Esophagus squamous epithelium (tissue), 5 donors: ENCODE data around the gene TMEM234. TPM values are rescaled to one million over a fixed set of nuclear protein-coding genes. Genes with fewer than 3 reads are reported as not detected.

Experiments used
- DNase-seq: peaks from one replicate; lab custom pipeline; 2025; lab: John Stamatoyannopoulos, UW
- H3K27ac ChIP-seq, 4 donors: fragments of 200-600 bp; sonication (generic); one replicate each; pipeline ENCODE4 v1.5.1; 2016 to 2019; ENCODE audit warnings: mild to moderate bottlenecking in 1 of 4
- H3K27me3 ChIP-seq, 4 donors: fragments of 200-600 bp; sonication (generic); 1 replicate in 3 of 4; 2 replicates in 1 of 4; pipeline versions ENCODE4 v1.5.1 to v1.6.0; 2017 to 2021; ENCODE audit warnings: antibody characterized with exemption in 1 of 4
- H3K36me3 ChIP-seq, 3 donors: fragments of 200-600 bp; sonication (generic); one replicate each; pipeline ENCODE4 v1.5.1; 2016 to 2019
- H3K4me1 ChIP-seq, 3 donors: fragments of 200-600 bp; sonication (generic); one replicate each; pipeline ENCODE4 v1.5.1; 2017 to 2019
- H3K4me3 ChIP-seq, 4 donors: fragments of 200-600 bp; sonication (generic); 1 replicate in 3 of 4; 2 replicates in 1 of 4; pipeline ENCODE4 v1.5.1; 2016 to 2019; ENCODE audit warnings: mild to moderate bottlenecking in 2 of 4, moderate library complexity in 1 of 4
- H3K9me3 ChIP-seq, 3 donors: fragments of 200-600 bp; sonication (generic); one replicate each; pipeline ENCODE4 v1.5.1; 2016 to 2019
- POLR2A ChIP-seq, 4 donors: fragments of 450-650 bp; IDR thresholded peaks; one replicate each; pipeline ENCODE4 v1.6.1; 2017; ENCODE audit warnings: antibody characterized with exemption in 4 of 4, mild to moderate bottlenecking in 4 of 4, moderate library complexity in 3 of 4
- WGBS, 2 donors: methylation state at CpG; one replicate each; pipeline ENCODE4 v1.1.5; 2018; 5-methylcytosine and 5-hydroxymethylcytosine counted together
- intact Hi-C: fragments of 100-400 bp; cut with DNase I; formaldehyde crosslinking; loops from one replicate; pipeline ENCODE4 v1.15.0; 2022
- total RNA-seq, 4 donors: library from RNA; depleted of rRNA; stranded (reverse); fragments of >200 nt; gene quantifications; one replicate each; pipeline ENCODE4 v1.1.0, GENCODE V29; 2016
- TF ChIP-seq, protein P1 (sequence below), 6 experiments: fragments of 450-650 bp in 4 of 6; fragments of 200-600 bp in 2 of 6; sonication (generic) in 2 of 6; IDR thresholded peaks; one replicate each; pipeline ENCODE4 v1.5.1; 2016 to 2019; ENCODE audit warnings: antibody characterized with exemption in 6 of 6, mild to moderate bottlenecking in 4 of 6, moderate library complexity in 4 of 6
- donor health status: DM: yes; HTN: yes; CAD: no.

The TMEM234 gene
- total RNA-seq, 4 donors from 2014 or later, result 6.4 to 11.1 (median 9.4) TPM

DNA sequence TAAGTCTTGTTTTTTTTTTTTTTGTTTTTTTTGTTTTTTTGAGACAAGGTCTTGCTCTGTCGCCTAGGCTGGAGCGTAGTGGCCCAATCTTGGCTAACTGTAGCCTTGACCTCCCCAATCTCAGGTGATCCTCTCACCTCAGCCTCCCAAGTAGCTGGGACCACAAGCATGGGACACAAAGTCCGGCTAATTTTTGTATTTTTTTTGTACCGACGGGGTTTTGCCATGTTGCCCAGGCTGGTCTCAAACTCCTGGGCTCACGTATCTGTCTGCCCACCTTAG, 35.0 kb upstream of the TMEM234 start:
- Histone ChIP-seq H3K4me3 (no peak overlapping the region), H3K9me3 (no peaks in the 10 kb centered on the region), H3K27me3 (no peaks in the 10 kb centered on the region), H3K36me3 (no peaks in the 10 kb centered on the region), H3K4me1 (no peaks in the 10 kb centered on the region), H3K27ac (no peak overlapping the region)
- no peak for DNase-seq
- no peak for TF ChIP-seq POLR2A (IDR thresholded peaks at IDR 0.05)
- TF ChIP-seq, protein P1, sequence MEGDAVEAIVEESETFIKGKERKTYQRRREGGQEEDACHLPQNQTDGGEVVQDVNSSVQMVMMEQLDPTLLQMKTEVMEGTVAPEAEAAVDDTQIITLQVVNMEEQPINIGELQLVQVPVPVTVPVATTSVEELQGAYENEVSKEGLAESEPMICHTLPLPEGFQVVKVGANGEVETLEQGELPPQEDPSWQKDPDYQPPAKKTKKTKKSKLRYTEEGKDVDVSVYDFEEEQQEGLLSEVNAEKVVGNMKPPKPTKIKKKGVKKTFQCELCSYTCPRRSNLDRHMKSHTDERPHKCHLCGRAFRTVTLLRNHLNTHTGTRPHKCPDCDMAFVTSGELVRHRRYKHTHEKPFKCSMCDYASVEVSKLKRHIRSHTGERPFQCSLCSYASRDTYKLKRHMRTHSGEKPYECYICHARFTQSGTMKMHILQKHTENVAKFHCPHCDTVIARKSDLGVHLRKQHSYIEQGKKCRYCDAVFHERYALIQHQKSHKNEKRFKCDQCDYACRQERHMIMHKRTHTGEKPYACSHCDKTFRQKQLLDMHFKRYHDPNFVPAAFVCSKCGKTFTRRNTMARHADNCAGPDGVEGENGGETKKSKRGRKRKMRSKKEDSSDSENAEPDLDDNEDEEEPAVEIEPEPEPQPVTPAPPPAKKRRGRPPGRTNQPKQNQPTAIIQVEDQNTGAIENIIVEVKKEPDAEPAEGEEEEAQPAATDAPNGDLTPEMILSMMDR (IDR thresholded peaks at IDR 0.05), result no peak
- 84 to 94% methylated on average over 4 to 5 of the region's 6 CpGs for WGBS, 2 donors
- intact Hi-C loops, result no loop called here

DNA sequence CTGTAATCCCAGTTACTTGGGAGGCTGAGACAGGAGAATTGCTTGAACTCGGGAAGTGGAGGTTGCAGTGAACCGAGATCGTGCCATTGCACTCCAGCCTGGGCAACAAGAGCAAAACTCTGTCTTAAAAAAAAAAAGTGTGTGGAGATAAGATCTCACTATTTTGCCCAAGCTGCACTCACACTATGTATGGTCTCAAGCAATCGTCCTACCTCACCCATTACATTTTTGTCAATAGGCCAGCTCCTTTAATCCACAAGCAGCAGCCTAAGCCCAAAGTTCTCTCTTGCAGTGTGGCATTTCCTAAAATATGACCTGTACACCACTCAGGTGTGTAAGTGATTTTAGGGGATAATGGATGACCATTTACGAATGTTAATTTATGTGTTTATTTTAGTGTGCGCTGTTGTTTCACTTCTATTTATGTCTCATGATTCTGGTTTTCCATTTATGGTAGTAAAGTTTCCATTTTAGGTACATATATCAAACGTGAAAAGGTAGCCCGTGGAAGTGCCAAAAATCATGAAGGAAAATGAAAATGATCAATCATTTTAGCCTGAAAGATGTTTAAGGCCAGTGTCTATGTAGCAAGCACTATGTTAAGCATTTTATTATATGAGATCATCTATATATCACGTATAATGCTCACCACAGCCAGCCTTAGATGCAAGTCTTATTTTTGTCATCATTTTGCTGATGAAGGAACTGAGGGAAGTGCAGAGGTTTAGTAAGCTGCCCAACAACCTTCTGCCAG, 34.5 kb upstream of the TMEM234 start:
- H3K4me3 ChIP-seq, result no peak overlapping the region

DNA sequence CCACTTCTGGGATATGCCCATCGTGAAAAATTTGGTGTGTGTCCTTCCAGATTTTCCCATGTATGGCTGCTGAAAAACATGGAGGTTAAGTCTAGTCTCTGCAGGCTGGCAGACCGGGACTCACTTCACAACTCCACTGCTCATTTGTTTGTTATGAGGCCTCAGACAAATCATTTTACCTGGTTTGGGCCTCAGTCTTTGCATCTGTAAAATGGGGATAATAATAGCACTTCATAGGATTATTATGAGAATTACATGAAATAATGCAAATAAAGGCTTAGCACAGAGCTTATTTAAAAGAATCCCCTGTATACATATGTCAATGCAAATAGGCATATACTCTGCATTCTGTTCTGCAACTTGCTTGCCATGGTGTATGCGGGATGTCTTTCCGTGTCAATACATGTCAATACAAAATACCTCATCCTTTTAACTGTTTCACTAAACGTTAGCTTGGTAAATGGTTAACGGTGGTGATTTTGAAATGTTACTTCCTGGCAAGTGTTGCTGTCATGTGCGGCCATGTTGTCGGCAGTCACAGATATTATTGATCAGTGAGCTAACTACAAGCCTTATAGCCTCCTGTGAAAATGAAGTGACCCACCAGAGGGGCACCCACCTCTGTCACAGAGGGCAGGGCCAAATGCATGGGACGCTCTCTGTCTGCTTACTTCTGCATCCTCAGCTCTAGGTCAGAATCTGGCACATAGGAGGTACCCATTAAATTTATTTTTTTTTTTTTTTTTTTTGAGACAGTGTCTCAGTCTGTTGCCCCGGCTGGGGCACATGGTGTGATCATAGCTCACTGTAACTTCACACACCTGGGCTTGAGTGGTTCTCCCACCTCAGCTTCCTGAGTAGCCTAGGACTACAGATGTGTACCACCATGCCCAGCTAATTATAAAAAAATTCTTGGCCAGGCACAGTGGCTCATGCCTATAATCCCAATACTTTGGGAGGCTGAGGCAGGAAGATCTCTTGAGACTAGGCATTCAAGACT, 33.2 kb upstream of the TMEM234 start:
- WGBS, 2 donors, result 72 to 77% methylated on average over 9 to 10 of the region's 10 CpGs
- peak overlapping the region in 1 of 4 donors; percentile 2 for H3K4me3 ChIP-seq

More for the DNA sequence above, 34.5 kb upstream of the TMEM234 start:
- Histone ChIP-seq H3K4me1 (peaks cover 0 to 3% (median 0%) of the 10 kb centered on the region in 3 donors), H3K27ac (no peak overlapping the region), H3K27me3 (no peaks in the 10 kb centered on the region), H3K9me3 (no peaks in the 10 kb centered on the region), H3K36me3 (no peaks in the 10 kb centered on the region)
- 69 to 74% methylated on average over 9 of the region's 9 CpGs for WGBS, 2 donors
- no peak for DNase-seq
- intact Hi-C loops, result no loop called here
- TF ChIP-seq, protein P1 (IDR thresholded peaks at IDR 0.05), result no peak
- no peak for TF ChIP-seq POLR2A (IDR thresholded peaks at IDR 0.05)

DNA sequence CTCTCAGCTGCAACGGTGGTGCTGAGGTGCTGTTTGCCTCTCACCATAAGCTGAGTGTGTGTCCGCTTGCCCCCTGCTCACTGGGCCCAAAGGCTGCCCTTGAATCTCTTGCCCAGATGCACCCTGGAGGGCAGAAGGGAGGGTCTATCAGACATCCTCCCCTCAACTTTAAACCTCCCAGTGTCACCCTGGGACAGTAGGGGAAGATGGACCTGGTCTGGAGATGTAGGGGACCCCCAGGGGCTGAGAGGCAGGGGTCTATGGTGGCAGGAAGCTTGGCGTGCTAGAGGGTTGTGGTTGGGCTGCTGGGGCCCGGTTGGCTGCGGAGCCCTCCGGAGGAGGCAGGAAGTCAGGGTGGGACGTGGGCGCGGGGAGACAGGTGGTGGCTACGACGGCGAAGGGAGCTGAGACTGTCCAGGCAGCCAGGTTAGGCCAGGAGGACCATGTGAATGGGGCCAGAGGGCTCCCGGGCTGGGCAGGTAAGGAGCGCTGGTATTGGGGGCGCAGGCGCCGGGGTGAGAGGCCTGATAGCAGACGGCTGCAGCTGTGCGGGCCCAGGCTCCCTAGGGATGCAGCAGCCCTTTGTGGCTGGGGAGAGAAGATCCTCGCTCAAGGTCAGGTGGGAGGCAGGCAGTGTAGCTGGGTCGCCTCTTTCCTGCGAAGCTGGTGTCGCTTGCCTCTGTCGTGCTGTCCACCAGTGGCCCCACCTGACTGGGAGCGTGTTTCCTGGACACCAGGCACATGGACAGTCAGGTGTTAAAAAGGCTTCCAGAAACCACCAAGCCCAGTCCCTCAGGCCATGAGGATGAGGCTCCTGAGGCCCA, 29.0 kb upstream of the TMEM234 start, which contains the start of gene LCK:
LCK (plus strand) TSS at position 373 of the 824 bp plus-strand sequence. CDS start 23,065 bp downstream, outside the sequence.
- Histone ChIP-seq H3K4me3 (peak within 1 kb of the TSS; percentile 9 to 49 (median 28)), H3K9me3 (no peaks in the 10 kb centered on the region), H3K4me1 (peaks cover 5 to 56% (median 32%) of the 10 kb centered on the region in 3 donors), H3K36me3 (no peaks in the 10 kb centered on the region), H3K27me3 (no peaks in the 10 kb centered on the region), H3K27ac (peak within 1 kb of the TSS; percentile 66 to 88 (median 74))
- intact Hi-C loops, result no loop called here
- 76 to 77% methylated on average over 6 to 19 of the region's 25 CpGs for WGBS, 2 donors
- TF ChIP-seq, protein P1 (IDR thresholded peaks at IDR 0.05), result no peak
- TF ChIP-seq POLR2A (IDR thresholded peaks at IDR 0.05), result no peak
- no peak for DNase-seq

More for the DNA sequence above, 33.2 kb upstream of the TMEM234 start:
- Histone ChIP-seq H3K4me1 (peaks cover 0 to 16% (median 4%) of the 10 kb centered on the region in 3 donors), H3K9me3 (no peaks in the 10 kb centered on the region), H3K27me3 (no peaks in the 10 kb centered on the region), H3K36me3 (no peaks in the 10 kb centered on the region), H3K27ac (peak overlapping the region in 1 of 4 donors; percentile 3)
- intact Hi-C loops, result no loop called here
- no peak for DNase-seq
- TF ChIP-seq, protein P1 (IDR thresholded peaks at IDR 0.05), result no peak
- TF ChIP-seq POLR2A (IDR thresholded peaks at IDR 0.05), result no peak
